CD4-positive, alpha-beta memory T cell (primary cell): ENCODE results near the gene DCAF10. TPM values are rescaled to one million over a fixed set of nuclear protein-coding genes. Genes with fewer than 3 reads are reported as not detected.

Experiments used
- CTCF ChIA-PET: fragments of 350-600 bp; sonication (Branson Sonifier 250); formaldehyde crosslinking; loops from one replicate; lab custom pipeline; 2021; ENCODE audit warnings: inconsistent platforms; ENCODE audit not compliant: partially characterized antibody; lab: Charles Lee
- POLR2A ChIA-PET: fragments of 350-600 bp; sonication (Branson Sonifier 250); formaldehyde crosslinking; loops from one replicate; lab custom pipeline; 2021; ENCODE audit not compliant: partially characterized antibody; lab: Charles Lee
- DNase-seq, 5 donors: peaks; one replicate each; pipeline versions ENCODE4 v3.0.0 to v3.0.0-alpha.2; 2020 to 2022; ENCODE audit warnings: mixed read lengths in 1 of 5
- H3K27ac ChIP-seq: one replicate; pipeline ENCODE4 v1.7.0; 2013; ENCODE audit warnings: low read depth, low read length
- H3K27me3 ChIP-seq: 2 replicates; pipeline ENCODE4 v1.7.0; 2013; ENCODE audit warnings: mild to moderate bottlenecking, low read length, moderate library complexity; ENCODE audit not compliant: insufficient read depth
- H3K36me3 ChIP-seq: 2 replicates; pipeline ENCODE4 v1.7.0; 2013; ENCODE audit warnings: mild to moderate bottlenecking, low read length, moderate library complexity; ENCODE audit not compliant: insufficient read depth
- H3K4me1 ChIP-seq: 2 replicates; pipeline ENCODE4 v1.7.0; 2013; ENCODE audit warnings: mild to moderate bottlenecking, low read length, moderate library complexity; ENCODE audit not compliant: insufficient read depth
- H3K4me3 ChIP-seq, 2 donors: one replicate each; pipeline ENCODE4 v1.7.0; 2013; ENCODE audit warnings: low read length in 2 of 2, mild to moderate bottlenecking in 1 of 2
- H3K9me3 ChIP-seq, 2 donors: one replicate each; pipeline ENCODE4 v1.7.0; 2013; ENCODE audit warnings: low read length in 2 of 2, control low read depth in 1 of 2; ENCODE audit not compliant: control insufficient read depth in 1 of 2
- H3K27ac Mint-ChIP-seq, 7 donors: one replicate each; pipeline ENCODE4 v1.8.0; 2020 to 2021; ENCODE audit warnings: mixed read lengths in 7 of 7, mild to moderate bottlenecking in 6 of 7, inconsistent platforms in 3 of 7, moderate library complexity in 3 of 7
- H3K27me3 Mint-ChIP-seq, 2 donors: one replicate each; pipeline ENCODE4 v1.8.0; 2020 to 2021; ENCODE audit warnings: mixed read lengths in 2 of 2
- H3K36me3 Mint-ChIP-seq, 2 donors: one replicate each; pipeline ENCODE4 v1.8.0; 2020 to 2021; ENCODE audit warnings: mixed read lengths in 2 of 2, inconsistent platforms in 1 of 2, mild to moderate bottlenecking in 1 of 2
- H3K4me1 Mint-ChIP-seq, 4 donors: one replicate each; pipeline ENCODE4 v1.8.0; 2020 to 2021; ENCODE audit warnings: mixed read lengths in 4 of 4, mild to moderate bottlenecking in 1 of 4
- H3K4me3 Mint-ChIP-seq, 8 donors: one replicate each; pipeline ENCODE4 v1.8.0; 2020 to 2021; ENCODE audit warnings: mixed read lengths in 8 of 8, mild to moderate bottlenecking in 7 of 8, moderate library complexity in 6 of 8, inconsistent platforms in 3 of 8
- H3K9me3 Mint-ChIP-seq, 8 donors: one replicate each; pipeline ENCODE4 v1.8.0; 2020 to 2021; ENCODE audit warnings: mixed read lengths in 8 of 8, mild to moderate bottlenecking in 5 of 8, inconsistent platforms in 3 of 8, moderate library complexity in 1 of 8
- intact Hi-C: fragments of 100-400 bp; cut with micrococcal nuclease; formaldehyde crosslinking; loops from one replicate; pipeline ENCODE4 v1.15.1; 2023
- polyA plus RNA-seq, 2 donors: library from polyadenylated mRNA; unstranded; fragments of 300-500 nt; fragmentation: Illumina TruSeq; gene quantifications; one replicate each; pipeline ENCODE4 v1.2.3, GENCODE V29; 2021
- total RNA-seq, 2 experiments: library from RNA; stranded (reverse); gene quantifications; one replicate each; pipeline ENCODE4 v1.2.3, GENCODE V29; 2021

Gene DCAF10
- total and polyA plus RNA-seq, 4 experiments from 2014 or later, result 20.3 to 37.1 (median 29.2) TPM

DNA sequence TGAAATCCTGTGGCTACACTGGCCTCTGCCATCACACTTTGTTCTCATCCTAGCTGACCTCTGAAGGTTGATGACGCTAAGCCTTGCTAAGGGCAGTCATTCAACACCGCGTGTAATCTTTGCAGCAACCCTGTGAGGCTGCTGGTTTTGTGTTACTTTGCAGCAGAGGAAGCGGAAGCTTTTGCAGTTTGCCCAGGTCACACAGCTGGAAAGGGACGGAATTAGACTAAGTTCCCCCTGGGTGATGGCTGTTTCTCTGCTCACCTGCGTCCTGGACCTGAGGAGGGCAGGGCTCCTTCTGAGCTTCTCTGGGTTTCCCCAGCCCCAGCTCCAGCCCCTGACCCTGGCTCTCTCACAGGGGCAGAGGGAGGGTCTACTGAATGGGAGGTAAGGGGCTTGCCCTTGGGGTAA lies 110.7 kb downstream of the DCAF10 start:
- intact Hi-C loops, result no loop called here
- Histone ChIP-seq H3K27me3 (no peaks in the 10 kb centered on the region), H3K27ac (no peak overlapping the region), H3K9me3 (no peaks in the 10 kb centered on the region), H3K36me3 (no peaks in the 10 kb centered on the region), H3K4me3 (no peak overlapping the region), H3K4me1 (no peaks in the 10 kb centered on the region)
- ChIA-PET CTCF (interaction anchor here (1.0 to 7.7 kb wide), 4 partner anchors 10 to 761 kb away, joined by 3 to 56 read pairs (median 4); no protein-coding TSS in a partner anchor), POLR2A (no interaction called here)
- DNase-seq, result no peak
- H3K27me3 Mint-ChIP-seq, result peaks cover 0 to 2% of the 10 kb centered on the region in 2 donors
- H3K9me3 Mint-ChIP-seq, result peaks cover 0 to 2% (median 0%) of the 10 kb centered on the region in 8 donors
- H3K4me1 Mint-ChIP-seq, result peaks cover 0 to 4% (median 0%) of the 10 kb centered on the region in 4 donors
- H3K36me3 Mint-ChIP-seq, result no peaks in the 10 kb centered on the region
- no peak overlapping the region for H3K4me3 Mint-ChIP-seq
- no peak overlapping the region for H3K27ac Mint-ChIP-seq

DNA sequence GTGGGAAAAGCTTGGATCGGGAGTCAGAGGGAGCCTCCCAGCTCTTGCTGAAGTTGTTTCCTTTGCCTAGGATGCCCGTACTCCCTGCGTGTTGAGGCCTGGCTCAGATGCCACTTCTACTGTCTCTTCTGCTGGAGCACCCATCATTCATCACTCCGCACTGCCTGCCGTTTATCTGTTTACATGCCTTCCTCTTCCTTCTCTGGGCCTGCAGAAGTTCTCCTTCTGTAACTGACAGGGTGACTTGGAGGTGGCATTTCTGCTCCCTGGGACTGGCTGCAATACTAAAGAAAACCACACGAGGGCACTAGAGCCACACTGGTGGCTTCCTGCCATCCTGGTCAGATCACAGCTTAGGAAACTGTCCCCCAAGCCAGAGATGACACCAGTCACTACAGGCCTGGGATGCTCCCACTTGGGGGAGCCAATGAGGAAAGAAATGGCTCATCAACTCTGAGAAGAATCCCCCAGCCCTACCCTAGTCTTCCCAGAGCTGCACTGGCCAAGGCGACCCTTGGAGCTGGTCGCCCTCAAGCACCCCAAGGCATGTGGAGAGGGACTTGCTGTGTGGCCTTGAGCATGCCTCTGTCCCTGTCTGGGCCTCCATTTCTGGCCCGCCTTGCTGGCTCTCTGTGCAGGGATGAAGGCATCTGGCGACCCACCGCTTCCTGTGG lies 113.0 kb downstream of the DCAF10 start:
- Histone ChIP-seq H3K36me3 (no peaks in the 10 kb centered on the region), H3K4me3 (no peak overlapping the region), H3K9me3 (no peaks in the 10 kb centered on the region), H3K4me1 (no peaks in the 10 kb centered on the region), H3K27ac (no peak overlapping the region), H3K27me3 (no peaks in the 10 kb centered on the region)
- Mint-ChIP-seq H3K9me3 (no peaks in the 10 kb centered on the region), H3K36me3 (no peaks in the 10 kb centered on the region), H3K4me3 (no peak overlapping the region), H3K4me1 (peaks cover 0 to 4% (median 0%) of the 10 kb centered on the region in 4 donors), H3K27me3 (no peaks in the 10 kb centered on the region), H3K27ac (peak overlapping the region in 1 of 7 donors; percentile 2)
- ChIA-PET POLR2A (interaction anchor here (1.4 to 1.7 kb wide), 2 partner anchors 9 to 155 kb away, joined by 3 to 4 read pairs; partner anchors contain the start of gene SHB), CTCF (interaction anchor here (0.6 to 7.7 kb wide), 19 partner anchors 9 to 523 kb away, joined by 3 to 56 read pairs (median 4); no protein-coding TSS in a partner anchor)
- DNase-seq, result peak; percentile 68 to 77 (median 70)
- intact Hi-C loops, result loop anchor here (1.0 to 2.0 kb wide), 4 partner anchors 175 to 520 kb away; no protein-coding TSS in a partner anchor

DNA sequence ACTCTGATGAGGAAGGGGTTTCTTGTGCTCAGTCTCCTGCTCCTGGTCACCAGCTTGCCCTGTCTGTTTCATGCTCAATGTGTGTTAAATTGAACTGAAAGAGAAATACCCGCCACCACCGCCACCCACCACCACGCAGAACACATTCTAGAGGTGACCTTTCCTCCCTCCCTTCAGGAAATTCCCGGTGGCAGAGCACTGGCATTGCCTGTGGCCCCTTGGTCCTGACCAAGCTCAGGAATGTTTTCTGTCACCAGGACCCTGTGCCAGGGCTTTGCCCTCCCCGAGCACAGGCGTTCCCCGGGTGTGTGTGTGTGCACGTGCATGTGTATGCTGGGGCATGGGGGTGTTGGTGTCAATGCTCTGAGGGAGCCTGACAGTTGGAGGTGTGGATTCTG lies 113.6 kb downstream of the DCAF10 start:
- ChIA-PET CTCF (interaction anchor here (0.9 to 7.7 kb wide), 17 partner anchors 10 to 523 kb away, joined by 3 to 56 read pairs (median 4); no protein-coding TSS in a partner anchor), POLR2A (interaction anchor here (1.4 to 1.7 kb wide), 2 partner anchors 10 to 155 kb away, joined by 3 to 4 read pairs; partner anchors contain the start of gene SHB)
- Mint-ChIP-seq H3K4me1 (peaks cover 0 to 4% (median 0%) of the 10 kb centered on the region in 4 donors), H3K27ac (no peak overlapping the region), H3K27me3 (no peaks in the 10 kb centered on the region), H3K36me3 (no peaks in the 10 kb centered on the region), H3K4me3 (no peak overlapping the region), H3K9me3 (no peaks in the 10 kb centered on the region)
- Histone ChIP-seq H3K9me3 (no peaks in the 10 kb centered on the region), H3K4me1 (no peaks in the 10 kb centered on the region), H3K27me3 (no peaks in the 10 kb centered on the region), H3K4me3 (no peak overlapping the region), H3K27ac (no peak overlapping the region), H3K36me3 (no peaks in the 10 kb centered on the region)
- intact Hi-C loops, result no loop called here
- DNase-seq, result no peak

DNA sequence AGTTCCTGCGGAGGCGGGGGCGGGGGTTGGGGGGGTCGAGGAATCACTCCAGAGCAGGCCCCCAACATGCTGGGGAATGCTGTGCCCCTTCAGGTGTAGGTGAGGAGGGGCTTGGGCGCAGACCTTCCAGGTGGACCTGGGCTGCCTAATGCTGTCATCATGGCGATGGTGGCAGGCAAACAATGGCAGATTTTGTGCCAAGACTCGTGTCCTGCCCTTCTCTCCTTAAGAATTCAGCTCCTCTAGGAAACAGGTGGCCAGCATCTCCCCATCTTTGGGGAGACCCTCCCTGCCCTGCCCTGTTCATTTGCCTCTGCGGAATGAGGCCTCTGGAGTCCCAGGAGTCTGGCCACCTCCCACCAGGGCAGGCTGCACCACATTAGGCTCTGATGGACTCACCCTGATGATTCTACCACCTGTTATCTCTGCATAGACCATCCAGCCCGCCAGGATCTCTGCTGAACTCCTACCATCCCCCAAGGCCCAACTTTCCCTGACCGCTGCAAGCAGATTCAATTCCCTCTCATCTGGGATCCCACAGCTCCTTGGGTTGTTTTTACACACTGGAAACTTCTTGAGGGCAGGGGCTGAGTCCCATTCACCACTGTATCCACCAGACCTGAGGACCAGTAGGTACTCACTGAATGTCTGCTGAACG lies 114.2 kb downstream of the DCAF10 start:
- Histone ChIP-seq H3K27me3 (no peaks in the 10 kb centered on the region), H3K36me3 (no peaks in the 10 kb centered on the region), H3K4me3 (no peak overlapping the region), H3K27ac (no peak overlapping the region), H3K9me3 (no peaks in the 10 kb centered on the region), H3K4me1 (no peaks in the 10 kb centered on the region)
- DNase-seq, result no peak
- Mint-ChIP-seq H3K4me1 (peaks cover 0 to 4% (median 0%) of the 10 kb centered on the region in 4 donors), H3K9me3 (no peaks in the 10 kb centered on the region), H3K4me3 (no peak overlapping the region), H3K27ac (no peak overlapping the region), H3K36me3 (no peaks in the 10 kb centered on the region), H3K27me3 (no peaks in the 10 kb centered on the region)
- intact Hi-C loops, result no loop called here
- ChIA-PET CTCF (interaction anchor here (0.8 to 7.7 kb wide), 14 partner anchors 9 to 519 kb away, joined by 3 to 56 read pairs (median 4); no protein-coding TSS in a partner anchor), POLR2A (interaction anchor here (1.4 to 1.7 kb wide), 2 partner anchors 10 to 154 kb away, joined by 3 to 4 read pairs; partner anchors contain the start of gene SHB)

DNA sequence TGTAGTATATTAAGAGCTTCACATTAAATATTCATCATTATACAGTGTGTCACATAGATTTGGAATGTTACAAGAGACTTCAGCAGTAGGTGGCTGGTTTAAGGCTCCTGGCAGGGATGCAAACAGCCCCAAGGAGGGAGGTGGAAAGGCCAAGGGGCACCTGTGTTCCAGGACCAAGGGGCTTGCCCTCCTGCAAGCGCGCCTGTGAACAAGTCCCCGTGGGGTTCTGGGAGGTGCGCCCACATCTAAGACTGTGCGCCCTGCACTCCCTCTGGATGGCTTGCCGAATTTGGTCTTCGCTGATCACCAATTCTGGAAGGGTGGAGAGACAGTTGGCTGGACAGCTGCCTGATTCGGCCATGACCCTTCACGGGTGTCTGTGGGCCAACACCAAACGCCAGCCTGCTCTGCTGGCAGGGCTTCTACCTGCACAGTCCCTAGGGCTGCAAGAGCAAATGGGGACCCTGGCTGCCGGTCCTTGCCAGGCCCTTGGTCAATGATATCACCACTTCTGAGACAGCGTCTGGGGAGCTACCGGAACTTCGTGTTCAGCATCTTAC lies 115.4 kb downstream of the DCAF10 start:
- Histone ChIP-seq H3K27me3 (no peaks in the 10 kb centered on the region), H3K9me3 (no peaks in the 10 kb centered on the region), H3K4me1 (no peaks in the 10 kb centered on the region), H3K27ac (no peak overlapping the region), H3K36me3 (no peaks in the 10 kb centered on the region), H3K4me3 (no peak overlapping the region)
- Mint-ChIP-seq H3K4me1 (peaks cover 0 to 4% (median 0%) of the 10 kb centered on the region in 4 donors), H3K36me3 (no peaks in the 10 kb centered on the region), H3K27ac (no peak overlapping the region), H3K4me3 (no peak overlapping the region), H3K27me3 (no peaks in the 10 kb centered on the region), H3K9me3 (no peaks in the 10 kb centered on the region)
- no peak for DNase-seq
- CTCF ChIA-PET, result interaction anchor here (0.7 to 4.8 kb wide), 7 partner anchors 10 to 517 kb away, joined by 3 to 52 read pairs (median 4); no protein-coding TSS in a partner anchor
- POLR2A ChIA-PET, result no interaction called here
- intact Hi-C loops, result no loop called here

DNA sequence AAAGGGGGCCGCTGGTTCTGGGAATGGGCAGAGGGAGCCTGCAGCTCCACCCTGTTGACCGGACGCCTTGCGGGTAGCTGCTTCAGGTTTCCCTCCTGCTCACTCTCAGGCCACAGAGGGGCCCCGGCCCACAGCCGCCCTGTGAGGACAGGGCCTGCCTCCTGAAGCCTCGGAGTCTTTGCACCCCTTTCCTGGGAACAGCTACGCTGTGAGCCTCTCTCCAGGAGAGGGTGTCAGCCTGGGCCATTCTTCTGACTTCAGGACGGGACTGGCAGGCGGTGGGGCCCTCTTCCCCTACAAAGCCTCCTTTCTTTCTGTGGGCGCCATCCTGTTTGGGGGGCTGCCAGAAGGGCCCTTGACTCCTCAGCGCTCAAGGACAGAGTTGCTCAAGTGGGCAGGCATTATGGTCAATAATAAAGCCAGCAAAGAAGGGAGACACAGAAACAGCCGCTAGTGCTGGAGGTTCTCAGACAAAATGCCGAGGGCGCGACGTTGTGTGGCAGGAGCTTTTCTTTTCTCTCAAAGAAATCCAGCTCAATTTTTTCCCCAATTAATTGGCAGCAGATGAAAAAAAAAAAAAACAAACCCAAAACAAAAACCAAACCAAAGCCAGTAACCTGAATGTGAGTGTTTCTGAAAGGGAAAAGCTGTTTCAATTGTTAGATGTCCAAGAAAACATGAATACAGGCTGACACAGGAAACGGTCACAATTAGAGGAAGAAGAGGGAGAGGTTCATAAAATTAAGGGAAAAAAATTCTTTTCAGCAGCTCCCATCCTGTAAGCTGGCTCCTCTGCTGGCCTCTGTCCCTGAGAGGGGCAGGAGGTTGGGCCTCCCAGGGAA lies 116.1 kb downstream of the DCAF10 start:
- no peaks in the 10 kb centered on the region for H3K9me3 Mint-ChIP-seq
- H3K27ac Mint-ChIP-seq, result no peak overlapping the region
- ChIA-PET POLR2A (no interaction called here), CTCF (interaction anchor here (0.7 to 1.8 kb wide), 4 partner anchors 9 to 440 kb away, joined by 3 to 7 read pairs (median 4); no protein-coding TSS in a partner anchor)
- no peak overlapping the region for H3K4me3 Mint-ChIP-seq
- H3K4me1 Mint-ChIP-seq, result peaks cover 0 to 4% (median 0%) of the 10 kb centered on the region in 4 donors
- H3K27me3 Mint-ChIP-seq, result no peaks in the 10 kb centered on the region
- Histone ChIP-seq H3K4me1 (no peaks in the 10 kb centered on the region), H3K4me3 (no peak overlapping the region), H3K9me3 (no peaks in the 10 kb centered on the region), H3K27me3 (no peaks in the 10 kb centered on the region), H3K27ac (no peak overlapping the region), H3K36me3 (no peaks in the 10 kb centered on the region)
- H3K36me3 Mint-ChIP-seq, result no peaks in the 10 kb centered on the region
- intact Hi-C loops, result no loop called here
- no peak for DNase-seq
